NB4 (cell line): Measurements from ENCODE around the gene HTRA3.

ENCODE experiments used
- POLR2A ChIP-seq: IDR thresholded peaks from 2 replicates; pipeline ENCODE4 v1.6.1; 2011; ENCODE audit warnings: mild to moderate bottlenecking; ENCODE audit not compliant: insufficient read length; ENCODE audit errors: extremely low read depth
- TF ChIP-seq, protein P1 (sequence below): IDR thresholded peaks from one replicate; pipeline ENCODE4 v1.5.1; 2012; ENCODE audit warnings: low read depth, low read length

DNA sequence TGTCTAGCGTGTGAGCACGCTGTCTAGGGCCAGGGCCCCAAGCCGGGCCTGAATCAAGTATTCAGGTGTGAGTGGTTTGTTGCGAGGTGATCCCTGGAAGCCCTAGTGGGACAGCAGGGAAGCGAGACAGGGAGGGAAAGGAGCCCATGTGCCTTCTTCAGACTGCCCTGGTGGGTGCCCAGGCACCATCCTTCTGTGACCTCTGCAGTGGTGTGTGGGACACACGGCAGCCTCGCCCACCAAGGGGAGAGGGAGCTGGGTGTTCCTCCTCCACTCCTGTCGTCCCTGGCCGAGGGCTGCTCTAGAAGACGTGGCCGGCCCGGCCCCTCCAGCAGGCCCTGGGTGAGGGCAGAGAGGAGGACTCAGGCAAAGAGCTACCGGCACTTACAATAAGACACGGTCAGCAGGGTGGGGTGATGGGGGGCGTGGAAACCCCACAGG is 47.4 kb downstream of the HTRA3 start:
- no peak for TF ChIP-seq POLR2A
- TF ChIP-seq, protein P1, sequence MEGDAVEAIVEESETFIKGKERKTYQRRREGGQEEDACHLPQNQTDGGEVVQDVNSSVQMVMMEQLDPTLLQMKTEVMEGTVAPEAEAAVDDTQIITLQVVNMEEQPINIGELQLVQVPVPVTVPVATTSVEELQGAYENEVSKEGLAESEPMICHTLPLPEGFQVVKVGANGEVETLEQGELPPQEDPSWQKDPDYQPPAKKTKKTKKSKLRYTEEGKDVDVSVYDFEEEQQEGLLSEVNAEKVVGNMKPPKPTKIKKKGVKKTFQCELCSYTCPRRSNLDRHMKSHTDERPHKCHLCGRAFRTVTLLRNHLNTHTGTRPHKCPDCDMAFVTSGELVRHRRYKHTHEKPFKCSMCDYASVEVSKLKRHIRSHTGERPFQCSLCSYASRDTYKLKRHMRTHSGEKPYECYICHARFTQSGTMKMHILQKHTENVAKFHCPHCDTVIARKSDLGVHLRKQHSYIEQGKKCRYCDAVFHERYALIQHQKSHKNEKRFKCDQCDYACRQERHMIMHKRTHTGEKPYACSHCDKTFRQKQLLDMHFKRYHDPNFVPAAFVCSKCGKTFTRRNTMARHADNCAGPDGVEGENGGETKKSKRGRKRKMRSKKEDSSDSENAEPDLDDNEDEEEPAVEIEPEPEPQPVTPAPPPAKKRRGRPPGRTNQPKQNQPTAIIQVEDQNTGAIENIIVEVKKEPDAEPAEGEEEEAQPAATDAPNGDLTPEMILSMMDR, result no peak
